SK-N-SH (cell line): ENCODE data around the gene SPACA7. TPM values are rescaled to one million over a fixed set of nuclear protein-coding genes. Genes with fewer than 3 reads are reported as not detected.

Source experiments
- CTCF ChIA-PET: fragments of 300-600, 350-600 bp; formaldehyde crosslinking; extraction: SDS; loops from one replicate; lab custom pipeline; 2021; lab: Yijun Ruan, JAX
- POLR2A ChIA-PET: fragments of 350-600 bp; sonication (Branson Sonifier 250); formaldehyde crosslinking; extraction: SDS; loops from one replicate; lab custom pipeline; 2020; ENCODE audit warnings: antibody characterized with exemption, inconsistent platforms; lab: Yijun Ruan, JAX
- DNase-seq: peaks from one replicate; pipeline ENCODE4 v3.0.0; 2012
- H2AFZ ChIP-seq: fragments of 200-600 bp; sonication (generic); 2 replicates; pipeline ENCODE4 v1.8.1; 2016; ENCODE audit warnings: antibody characterized with exemption, mild to moderate bottlenecking, low read depth
- H3F3A ChIP-seq: fragments of 200-600 bp; sonication (generic); replicated peaks from 2 replicates; pipeline ENCODE3; 2016; ENCODE audit warnings: antibody characterized with exemption, mild to moderate bottlenecking; ENCODE audit not compliant: insufficient read depth
- H3K27ac ChIP-seq, 2 experiments: fragments of 200-500 bp in 1 of 2; fragments of 200-600 bp in 1 of 2; sonication (Bioruptor generic) in 1 of 2; sonication (generic), shearing (Covaris generic) in 1 of 2; 2 replicates each; pipeline versions ENCODE4 v1.5.1 to v1.6.1; 2014 to 2016; ENCODE audit warnings: low read depth in 2 of 2, inconsistent platforms in 1 of 2, low read length in 1 of 2, mild to moderate bottlenecking in 1 of 2, mixed read lengths in 1 of 2
- H3K27me3 ChIP-seq: fragments of 200-600 bp; sonication (generic), shearing (Covaris generic); 2 replicates; pipeline ENCODE4 v1.6.1; 2016; ENCODE audit warnings: mixed run types; ENCODE audit not compliant: insufficient read depth
- H3K36me3 ChIP-seq, 2 experiments: fragments of 200-500 bp in 1 of 2; fragments of 200-600 bp in 1 of 2; sonication (Bioruptor generic) in 1 of 2; sonication (generic) in 1 of 2; replicated peaks in 1 of 2; 2 replicates each; pipeline versions ENCODE3 to v1.5.1; 2014 to 2016; ENCODE audit warnings: low read length in 1 of 2, mild to moderate bottlenecking in 1 of 2; ENCODE audit not compliant: insufficient read depth in 2 of 2, control insufficient read depth in 1 of 2
- H3K4me1 ChIP-seq, 2 experiments: fragments of 200-500 bp in 1 of 2; fragments of 200-600 bp in 1 of 2; sonication (Bioruptor generic) in 1 of 2; sonication (generic), shearing (Covaris generic) in 1 of 2; 2 replicates each; pipeline versions ENCODE4 v1.5.1 to v1.6.1; 2014 to 2016; ENCODE audit warnings: low read depth in 1 of 2, low read length in 1 of 2, mixed run types in 1 of 2; ENCODE audit not compliant: insufficient read depth in 2 of 2, control insufficient read depth in 1 of 2
- H3K4me2 ChIP-seq: fragments of 200-600 bp; sonication (generic), shearing (Covaris generic); 2 replicates; pipeline ENCODE4 v1.6.1; 2017; ENCODE audit warnings: mixed run types
- H3K4me3 ChIP-seq, 2 experiments: fragments of 200-500 bp in 1 of 2; fragments of 200-600 bp in 1 of 2; sonication (Bioruptor generic) in 1 of 2; sonication (generic), shearing (Covaris generic) in 1 of 2; 2 replicates each; pipeline versions ENCODE4 v1.5.1 to v1.8.1; 2014 to 2016; ENCODE audit warnings: low read depth in 2 of 2, inconsistent platforms in 1 of 2, low read length in 1 of 2, mild to moderate bottlenecking in 1 of 2, mixed read lengths in 1 of 2, moderate library complexity in 1 of 2
- H3K79me2 ChIP-seq: fragments of 200-600 bp; sonication (generic); 2 replicates; pipeline ENCODE4 v1.8.1; 2017; ENCODE audit warnings: mild to moderate bottlenecking; ENCODE audit not compliant: insufficient read depth
- H3K9ac ChIP-seq: fragments of 200-600 bp; sonication (generic); 2 replicates; pipeline ENCODE4 v1.6.1; 2017; ENCODE audit warnings: mixed run types
- H3K9me2 ChIP-seq: fragments of 200-600 bp; sonication (generic); 2 replicates; pipeline ENCODE4 v1.6.1; 2017; ENCODE audit warnings: mixed run types
- H3K9me3 ChIP-seq: fragments of 200-600 bp; sonication (generic); 2 replicates; pipeline ENCODE4 v1.6.1; 2017; ENCODE audit warnings: mixed run types, mild to moderate bottlenecking, moderate library complexity
- H4K20me1 ChIP-seq: fragments of 200-600 bp; sonication (generic); 2 replicates; pipeline ENCODE4 v1.6.1; 2017; ENCODE audit warnings: mild to moderate bottlenecking, mixed run types; ENCODE audit not compliant: insufficient read depth
- ELF1 ChIP-seq: IDR thresholded peaks from 2 replicates; pipeline ENCODE4 v1.4.0; 2012
- EP300 ChIP-seq, 2 experiments: IDR thresholded peaks; 2 replicates each; pipeline versions ENCODE4 v1.4.0 to v1.6.1; 2012; ENCODE audit warnings: borderline replicate concordance in 1 of 2, low read depth in 1 of 2, low read length in 1 of 2
- FOSL2 ChIP-seq: IDR thresholded peaks from 2 replicates; pipeline ENCODE4 v1.4.0; 2012; ENCODE audit warnings: low read depth, mild to moderate bottlenecking, moderate library complexity, borderline replicate concordance
- FOXM1 ChIP-seq: IDR thresholded peaks from 2 replicates; pipeline ENCODE4 v1.4.0; 2012; ENCODE audit warnings: low read depth, mild to moderate bottlenecking
- GABPA ChIP-seq: IDR thresholded peaks from 2 replicates; pipeline ENCODE4 v1.4.0; 2012; ENCODE audit warnings: low read depth, mild to moderate bottlenecking
- JUND ChIP-seq: IDR thresholded peaks from 2 replicates; pipeline ENCODE4 v1.4.0; 2012
- MEF2A ChIP-seq: IDR thresholded peaks from 2 replicates; pipeline ENCODE4 v1.4.0; 2012; ENCODE audit warnings: low read depth, borderline replicate concordance
- NRF1 ChIP-seq: IDR thresholded peaks from 2 replicates; pipeline ENCODE4 v1.6.1; 2012; ENCODE audit warnings: low read depth, mild to moderate bottlenecking, low read length
- RAD21 ChIP-seq: IDR thresholded peaks from 2 replicates; pipeline ENCODE4 v1.6.1; 2012; ENCODE audit warnings: mild to moderate bottlenecking, low read length
- RFX5 ChIP-seq: IDR thresholded peaks from 2 replicates; pipeline ENCODE4 v1.6.1; 2012; ENCODE audit warnings: mild to moderate bottlenecking, improper control_type of control experiment, low read length
- RXRA ChIP-seq: IDR thresholded peaks from 2 replicates; pipeline ENCODE4 v1.4.0; 2012; ENCODE audit warnings: low read depth, mild to moderate bottlenecking, borderline replicate concordance
- SIN3A ChIP-seq: IDR thresholded peaks from 2 replicates; pipeline ENCODE4 v1.6.1; 2012; ENCODE audit warnings: low read depth, mild to moderate bottlenecking, low read length, moderate library complexity, borderline replicate concordance
- SMC3 ChIP-seq: IDR thresholded peaks from 2 replicates; pipeline ENCODE4 v1.6.1; 2012; ENCODE audit warnings: low read depth, low read length, improper control_type of control experiment
- TAF1 ChIP-seq: IDR thresholded peaks from 2 replicates; pipeline ENCODE4 v1.6.1; 2012; ENCODE audit warnings: low read depth, mild to moderate bottlenecking, low read length, moderate library complexity, borderline replicate concordance
- TEAD4 ChIP-seq: IDR thresholded peaks from 2 replicates; pipeline ENCODE4 v1.4.0; 2012; ENCODE audit warnings: mild to moderate bottlenecking, borderline replicate concordance; ENCODE audit not compliant: insufficient read depth
- YY1 ChIP-seq: IDR thresholded peaks from 2 replicates; pipeline ENCODE4 v1.4.0; 2012; ENCODE audit warnings: low read depth, mild to moderate bottlenecking
- WGBS: methylation state at CpG from one replicate; pipeline ENCODE4 v1.1.6; 2017; ENCODE audit warnings: low lambda C conversion rate; 5-methylcytosine and 5-hydroxymethylcytosine counted together
- polyA plus RNA-seq, 3 experiments: library from polyadenylated mRNA; depleted of rRNA; stranded (reverse); fragments of >200 nt; gene quantifications; 2 replicates each; pipeline ENCODE4 v1.2.3, GENCODE V29; 2012
- TF ChIP-seq, protein P1 (sequence below): IDR thresholded peaks from 2 replicates; pipeline ENCODE4 v1.6.1; 2012; ENCODE audit warnings: mild to moderate bottlenecking, low read depth, low read length, moderate library complexity
- TF ChIP-seq, protein P2 (sequence below): fragments of 200-600 bp; sonication (generic); IDR thresholded peaks from 2 replicates; pipeline ENCODE4 v1.6.1; 2017; ENCODE audit warnings: antibody characterized with exemption, mild to moderate bottlenecking, moderate library complexity
- TF ChIP-seq, protein P3 (sequence below): IDR thresholded peaks from 2 replicates; pipeline ENCODE4 v1.4.0; 2012; ENCODE audit warnings: low read depth, borderline replicate concordance

The SPACA7 gene
- polyA plus RNA-seq, 1 of the 3 experiments (the other 2 are of a cell fraction): not detected

DNA sequence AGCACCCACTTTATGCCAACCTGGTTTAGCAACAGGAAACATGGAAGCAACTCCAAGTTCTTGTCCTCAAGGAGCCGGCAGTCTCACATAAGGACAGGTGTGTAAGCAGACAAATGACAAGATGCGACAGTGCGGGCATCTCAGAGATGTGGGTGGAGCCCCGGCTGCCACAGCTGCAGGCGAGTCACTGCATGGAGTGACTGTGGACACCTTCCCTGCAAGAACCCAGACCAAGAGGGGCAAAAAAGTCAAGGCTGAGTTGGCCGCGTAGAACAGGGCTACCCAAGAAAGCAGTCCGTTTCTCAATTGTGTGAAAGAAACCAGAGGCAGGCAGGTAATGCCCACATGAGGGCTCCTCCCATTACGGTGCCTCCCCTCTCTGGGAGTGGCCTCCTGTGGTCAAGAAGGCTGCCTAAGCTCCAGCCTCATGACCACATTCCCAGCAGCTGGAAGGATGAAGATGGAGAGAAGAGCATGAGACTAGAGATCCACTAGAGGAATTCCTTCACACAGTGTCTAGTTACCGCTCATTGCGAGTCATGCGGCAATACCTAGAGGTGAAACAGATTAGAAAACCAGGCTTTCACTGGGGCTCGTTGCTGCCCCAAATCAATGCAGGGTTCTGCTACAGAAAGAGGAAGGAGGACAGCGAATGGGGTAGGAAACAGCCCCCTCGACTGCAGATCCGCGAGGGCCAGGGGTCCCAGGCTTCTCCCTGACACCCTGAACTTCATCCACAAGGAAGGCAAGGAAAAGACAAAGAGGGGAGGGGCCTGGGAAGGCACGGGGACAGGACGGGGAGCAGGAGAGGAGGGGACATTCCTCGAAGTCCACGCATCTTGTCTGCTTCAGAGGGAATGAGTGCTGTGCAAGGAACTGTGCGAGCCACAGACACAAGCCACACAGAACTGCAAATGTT, 80.2 kb downstream of the SPACA7 start:
- H3K4me1 ChIP-seq: no peaks in the 10 kb centered on the region
- CTCF ChIA-PET: interaction anchor here (3.0 kb wide), 1 partner anchor 13 kb away, joined by 25 read pairs; no protein-coding TSS in a partner anchor
- no peak for TF ChIP-seq EP300 (IDR thresholded peaks at IDR 0.05; ENCODE audit: borderline replicate concordance in 1 of 2, low read depth in 1 of 2, low read length in 1 of 2)
- TF ChIP-seq SMC3: no peak
- no peak for TF ChIP-seq RFX5
- TF ChIP-seq SIN3A: no peak
- no peak for TF ChIP-seq ELF1
- TF ChIP-seq, protein P1, sequence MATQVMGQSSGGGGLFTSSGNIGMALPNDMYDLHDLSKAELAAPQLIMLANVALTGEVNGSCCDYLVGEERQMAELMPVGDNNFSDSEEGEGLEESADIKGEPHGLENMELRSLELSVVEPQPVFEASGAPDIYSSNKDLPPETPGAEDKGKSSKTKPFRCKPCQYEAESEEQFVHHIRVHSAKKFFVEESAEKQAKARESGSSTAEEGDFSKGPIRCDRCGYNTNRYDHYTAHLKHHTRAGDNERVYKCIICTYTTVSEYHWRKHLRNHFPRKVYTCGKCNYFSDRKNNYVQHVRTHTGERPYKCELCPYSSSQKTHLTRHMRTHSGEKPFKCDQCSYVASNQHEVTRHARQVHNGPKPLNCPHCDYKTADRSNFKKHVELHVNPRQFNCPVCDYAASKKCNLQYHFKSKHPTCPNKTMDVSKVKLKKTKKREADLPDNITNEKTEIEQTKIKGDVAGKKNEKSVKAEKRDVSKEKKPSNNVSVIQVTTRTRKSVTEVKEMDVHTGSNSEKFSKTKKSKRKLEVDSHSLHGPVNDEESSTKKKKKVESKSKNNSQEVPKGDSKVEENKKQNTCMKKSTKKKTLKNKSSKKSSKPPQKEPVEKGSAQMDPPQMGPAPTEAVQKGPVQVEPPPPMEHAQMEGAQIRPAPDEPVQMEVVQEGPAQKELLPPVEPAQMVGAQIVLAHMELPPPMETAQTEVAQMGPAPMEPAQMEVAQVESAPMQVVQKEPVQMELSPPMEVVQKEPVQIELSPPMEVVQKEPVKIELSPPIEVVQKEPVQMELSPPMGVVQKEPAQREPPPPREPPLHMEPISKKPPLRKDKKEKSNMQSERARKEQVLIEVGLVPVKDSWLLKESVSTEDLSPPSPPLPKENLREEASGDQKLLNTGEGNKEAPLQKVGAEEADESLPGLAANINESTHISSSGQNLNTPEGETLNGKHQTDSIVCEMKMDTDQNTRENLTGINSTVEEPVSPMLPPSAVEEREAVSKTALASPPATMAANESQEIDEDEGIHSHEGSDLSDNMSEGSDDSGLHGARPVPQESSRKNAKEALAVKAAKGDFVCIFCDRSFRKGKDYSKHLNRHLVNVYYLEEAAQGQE: no peak
- TF ChIP-seq, protein P2, sequence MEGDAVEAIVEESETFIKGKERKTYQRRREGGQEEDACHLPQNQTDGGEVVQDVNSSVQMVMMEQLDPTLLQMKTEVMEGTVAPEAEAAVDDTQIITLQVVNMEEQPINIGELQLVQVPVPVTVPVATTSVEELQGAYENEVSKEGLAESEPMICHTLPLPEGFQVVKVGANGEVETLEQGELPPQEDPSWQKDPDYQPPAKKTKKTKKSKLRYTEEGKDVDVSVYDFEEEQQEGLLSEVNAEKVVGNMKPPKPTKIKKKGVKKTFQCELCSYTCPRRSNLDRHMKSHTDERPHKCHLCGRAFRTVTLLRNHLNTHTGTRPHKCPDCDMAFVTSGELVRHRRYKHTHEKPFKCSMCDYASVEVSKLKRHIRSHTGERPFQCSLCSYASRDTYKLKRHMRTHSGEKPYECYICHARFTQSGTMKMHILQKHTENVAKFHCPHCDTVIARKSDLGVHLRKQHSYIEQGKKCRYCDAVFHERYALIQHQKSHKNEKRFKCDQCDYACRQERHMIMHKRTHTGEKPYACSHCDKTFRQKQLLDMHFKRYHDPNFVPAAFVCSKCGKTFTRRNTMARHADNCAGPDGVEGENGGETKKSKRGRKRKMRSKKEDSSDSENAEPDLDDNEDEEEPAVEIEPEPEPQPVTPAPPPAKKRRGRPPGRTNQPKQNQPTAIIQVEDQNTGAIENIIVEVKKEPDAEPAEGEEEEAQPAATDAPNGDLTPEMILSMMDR: no peak
- TF ChIP-seq YY1: no peak
- no peak for TF ChIP-seq FOSL2
- no peak overlapping the region for H2AFZ ChIP-seq
- H3K4me2 ChIP-seq: no peak overlapping the region
- no peak for DNase-seq
- no peaks in the 10 kb centered on the region for H4K20me1 ChIP-seq
- H3K27ac ChIP-seq: no peak overlapping the region
- H3K9ac ChIP-seq: no peak overlapping the region
- no peaks in the 10 kb centered on the region for H3K79me2 ChIP-seq
- no peaks in the 10 kb centered on the region for H3K36me3 ChIP-seq
- H3K4me3 ChIP-seq: no peak overlapping the region
- POLR2A ChIA-PET: no interaction called here
- WGBS: 49% methylated on average over 22 of the region's 22 CpGs
- no peaks in the 10 kb centered on the region for H3K9me2 ChIP-seq
- H3K9me3 ChIP-seq: no peaks in the 10 kb centered on the region
- no peaks in the 10 kb centered on the region for H3K27me3 ChIP-seq
- H3F3A ChIP-seq: no peaks in the 10 kb centered on the region

DNA sequence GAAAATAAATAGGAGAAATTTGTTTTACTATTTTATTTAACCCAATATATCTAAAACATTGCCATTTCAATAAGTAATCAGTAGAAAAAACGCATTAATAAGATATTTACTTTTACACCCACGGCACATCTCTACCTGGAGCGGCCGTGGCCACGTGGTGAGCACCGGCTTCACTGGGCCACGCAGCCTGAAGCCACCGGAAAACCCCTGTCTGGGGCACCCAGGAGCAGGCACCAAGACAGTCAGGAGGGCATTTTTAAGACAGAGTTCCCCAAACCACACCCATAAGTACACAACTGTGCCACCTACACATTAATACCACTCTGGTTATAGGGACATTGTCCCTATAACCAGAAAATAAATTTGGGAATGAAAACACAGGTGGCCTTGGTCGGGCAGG, 80.9 kb downstream of the SPACA7 start:
- Histone ChIP-seq H3K27me3 (no peaks in the 10 kb centered on the region), H3K4me1 (no peaks in the 10 kb centered on the region), H3K27ac (no peak overlapping the region), H4K20me1 (no peaks in the 10 kb centered on the region), H3K36me3 (no peaks in the 10 kb centered on the region), H3K9me2 (no peaks in the 10 kb centered on the region), H2AFZ (no peak overlapping the region), H3K9ac (no peak overlapping the region), H3F3A (no peaks in the 10 kb centered on the region), H3K79me2 (no peaks in the 10 kb centered on the region), H3K4me3 (no peak overlapping the region), H3K4me2 (no peak overlapping the region), H3K9me3 (no peaks in the 10 kb centered on the region)
- ChIA-PET CTCF (interaction anchor here (1.4 kb wide), 1 partner anchor 13 kb away, joined by 4 read pairs; no protein-coding TSS in a partner anchor), POLR2A (no interaction called here)
- WGBS: 52% methylated on average over 8 of the region's 9 CpGs
- DNase-seq: no peak
- TF ChIP-seq NRF1: no peak
- no peak for TF ChIP-seq MEF2A
- no peak for TF ChIP-seq ELF1
- TF ChIP-seq FOXM1: no peak
- TF ChIP-seq SIN3A: no peak
- no peak for TF ChIP-seq GABPA
- no peak for TF ChIP-seq RXRA
- no peak for TF ChIP-seq TAF1
- no peak for TF ChIP-seq RAD21
- TF ChIP-seq JUND: no peak
- TF ChIP-seq, protein P3, sequence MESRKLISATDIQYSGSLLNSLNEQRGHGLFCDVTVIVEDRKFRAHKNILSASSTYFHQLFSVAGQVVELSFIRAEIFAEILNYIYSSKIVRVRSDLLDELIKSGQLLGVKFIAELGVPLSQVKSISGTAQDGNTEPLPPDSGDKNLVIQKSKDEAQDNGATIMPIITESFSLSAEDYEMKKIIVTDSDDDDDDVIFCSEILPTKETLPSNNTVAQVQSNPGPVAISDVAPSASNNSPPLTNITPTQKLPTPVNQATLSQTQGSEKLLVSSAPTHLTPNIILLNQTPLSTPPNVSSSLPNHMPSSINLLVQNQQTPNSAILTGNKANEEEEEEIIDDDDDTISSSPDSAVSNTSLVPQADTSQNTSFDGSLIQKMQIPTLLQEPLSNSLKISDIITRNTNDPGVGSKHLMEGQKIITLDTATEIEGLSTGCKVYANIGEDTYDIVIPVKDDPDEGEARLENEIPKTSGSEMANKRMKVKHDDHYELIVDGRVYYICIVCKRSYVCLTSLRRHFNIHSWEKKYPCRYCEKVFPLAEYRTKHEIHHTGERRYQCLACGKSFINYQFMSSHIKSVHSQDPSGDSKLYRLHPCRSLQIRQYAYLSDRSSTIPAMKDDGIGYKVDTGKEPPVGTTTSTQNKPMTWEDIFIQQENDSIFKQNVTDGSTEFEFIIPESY: no peak
- no peak for TF ChIP-seq TEAD4
